Measurements from ENCODE around the gene RNF180.

GRCh38 chr5:64341340-64341739 is 175.7 kb downstream of the RNF180 start:
- TF ChIP-seq, protein P1, sequence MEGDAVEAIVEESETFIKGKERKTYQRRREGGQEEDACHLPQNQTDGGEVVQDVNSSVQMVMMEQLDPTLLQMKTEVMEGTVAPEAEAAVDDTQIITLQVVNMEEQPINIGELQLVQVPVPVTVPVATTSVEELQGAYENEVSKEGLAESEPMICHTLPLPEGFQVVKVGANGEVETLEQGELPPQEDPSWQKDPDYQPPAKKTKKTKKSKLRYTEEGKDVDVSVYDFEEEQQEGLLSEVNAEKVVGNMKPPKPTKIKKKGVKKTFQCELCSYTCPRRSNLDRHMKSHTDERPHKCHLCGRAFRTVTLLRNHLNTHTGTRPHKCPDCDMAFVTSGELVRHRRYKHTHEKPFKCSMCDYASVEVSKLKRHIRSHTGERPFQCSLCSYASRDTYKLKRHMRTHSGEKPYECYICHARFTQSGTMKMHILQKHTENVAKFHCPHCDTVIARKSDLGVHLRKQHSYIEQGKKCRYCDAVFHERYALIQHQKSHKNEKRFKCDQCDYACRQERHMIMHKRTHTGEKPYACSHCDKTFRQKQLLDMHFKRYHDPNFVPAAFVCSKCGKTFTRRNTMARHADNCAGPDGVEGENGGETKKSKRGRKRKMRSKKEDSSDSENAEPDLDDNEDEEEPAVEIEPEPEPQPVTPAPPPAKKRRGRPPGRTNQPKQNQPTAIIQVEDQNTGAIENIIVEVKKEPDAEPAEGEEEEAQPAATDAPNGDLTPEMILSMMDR (IDR thresholded peaks at IDR 0.05): no peak
- no peak for TF ChIP-seq EZH2 (IDR thresholded peaks at IDR 0.05; ENCODE audit: borderline replicate concordance, insufficient read depth, low read depth, low read length, poor library complexity, severe bottlenecking)
